GM19025 (cell line): Measurements from ENCODE around the gene C10orf90.

ENCODE experiments used
- ATAC-seq: cut with Tn5 transposase; IDR thresholded peaks from one replicate; pipeline ENCODE4 v1.9.1; 2021; ENCODE audit warnings: mild to moderate bottlenecking, low read depth, moderate library complexity; ENCODE audit not compliant: unreplicated experiment

Gene C10orf90, protein sequence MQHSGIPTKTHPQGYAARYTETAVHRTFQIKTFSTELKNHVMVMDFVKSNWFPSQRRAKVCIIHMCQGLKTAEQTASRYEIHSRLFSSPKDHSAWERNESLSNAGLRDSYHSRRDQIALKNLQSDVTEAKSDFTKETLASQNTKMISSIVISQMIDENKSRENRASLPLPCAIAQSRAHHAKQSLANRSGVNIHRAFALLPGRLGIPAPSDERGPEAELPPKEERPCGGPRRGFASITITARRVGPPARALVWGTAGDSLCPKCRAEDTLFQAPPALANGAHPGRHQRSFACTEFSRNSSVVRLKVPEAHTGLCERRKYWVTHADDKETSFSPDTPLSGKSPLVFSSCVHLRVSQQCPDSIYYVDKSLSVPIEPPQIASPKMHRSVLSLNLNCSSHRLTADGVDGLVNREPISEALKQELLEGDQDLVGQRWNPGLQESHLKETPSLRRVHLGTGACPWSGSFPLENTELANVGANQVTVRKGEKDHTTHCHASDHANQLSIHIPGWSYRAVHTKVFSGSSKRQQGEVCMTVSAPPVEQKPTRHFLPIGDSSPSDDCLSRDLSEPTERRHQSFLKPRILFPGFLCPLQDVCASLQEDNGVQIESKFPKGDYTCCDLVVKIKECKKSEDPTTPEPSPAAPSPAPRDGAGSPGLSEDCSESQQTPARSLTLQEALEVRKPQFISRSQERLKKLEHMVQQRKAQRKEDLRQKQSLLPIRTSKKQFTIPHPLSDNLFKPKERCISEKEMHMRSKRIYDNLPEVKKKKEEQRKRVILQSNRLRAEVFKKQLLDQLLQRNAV

GRCh38 chr10:126670056-126670894, at the start of gene C10orf90:
C10orf90 (minus strand) TSS chr10:126670693; CDS start chr10:126670480, 213 bp downstream.
- ATAC-seq, result no peak

DNA sequence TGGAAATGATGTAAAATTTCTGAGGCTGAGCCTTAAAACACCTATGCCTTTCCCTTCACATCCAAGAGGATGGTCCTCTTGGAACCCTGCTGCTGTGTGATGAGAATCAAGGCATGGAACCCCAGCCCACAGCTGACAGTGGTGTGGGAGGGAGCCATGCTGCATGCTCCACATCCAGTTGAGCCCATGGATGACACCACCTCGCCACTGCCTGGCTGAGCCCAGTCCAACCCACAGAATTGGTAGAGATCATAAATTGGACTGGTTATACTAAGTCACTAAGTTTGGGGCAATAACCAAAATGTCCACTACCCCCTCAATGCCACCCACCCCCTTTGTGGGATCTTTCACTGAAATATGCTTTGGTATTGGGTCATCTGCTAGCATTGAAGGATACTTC, 45.9 kb upstream of the C10orf90 start:
- ATAC-seq, result no peak

GRCh38 chr10:126713594-126713993, 43.1 kb upstream of the C10orf90 start:
- no peak for ATAC-seq

GRCh38 chr10:126712681-126713080, 42.2 kb upstream of the C10orf90 start:
- no peak for ATAC-seq

- ATAC-seq, result no peak
These were observed 35.6 kb upstream of the C10orf90 start for GRCh38 chr10:126705951-126706565.

DNA sequence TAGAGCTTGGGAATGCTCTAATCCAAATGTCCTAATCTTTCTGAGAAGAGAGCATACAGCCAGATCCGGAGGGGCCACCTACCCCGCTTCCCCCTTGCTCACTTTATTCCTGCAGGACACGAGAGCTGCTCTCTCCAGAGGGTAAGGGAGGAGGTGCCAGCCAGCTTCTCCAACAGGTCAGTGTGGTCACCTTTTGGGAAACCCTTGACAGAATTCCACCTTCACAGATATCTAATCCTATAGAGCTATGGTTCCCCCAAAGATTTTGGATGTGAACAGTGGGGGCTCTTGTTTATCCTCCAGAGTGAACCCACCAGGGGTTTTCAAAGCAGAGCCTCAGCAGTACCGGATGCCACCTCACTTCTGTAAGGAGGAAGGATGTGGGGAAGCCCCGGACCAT, 34.6 kb upstream of the C10orf90 start:
- ATAC-seq, result no peak

DNA sequence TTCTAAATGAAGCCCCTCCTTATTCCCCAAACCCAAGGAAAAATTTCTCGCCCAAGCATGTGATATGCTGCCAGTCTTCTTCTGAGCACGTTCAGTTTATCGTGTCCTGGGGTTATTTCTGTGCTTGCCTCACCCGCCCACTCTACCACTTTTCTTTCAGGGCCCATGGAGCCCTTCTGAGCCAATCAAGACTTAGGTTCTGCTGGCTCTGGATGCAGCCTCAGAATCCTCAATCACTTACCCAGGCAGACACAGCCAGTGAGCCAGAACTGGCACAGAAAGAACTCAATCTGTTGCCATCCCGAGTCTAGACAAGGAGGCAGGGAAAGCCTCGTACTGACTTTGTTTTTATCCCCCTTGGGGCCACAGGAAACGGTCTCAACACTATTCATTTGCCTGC, 34.2 kb upstream of the C10orf90 start:
- ATAC-seq, result no peak

DNA sequence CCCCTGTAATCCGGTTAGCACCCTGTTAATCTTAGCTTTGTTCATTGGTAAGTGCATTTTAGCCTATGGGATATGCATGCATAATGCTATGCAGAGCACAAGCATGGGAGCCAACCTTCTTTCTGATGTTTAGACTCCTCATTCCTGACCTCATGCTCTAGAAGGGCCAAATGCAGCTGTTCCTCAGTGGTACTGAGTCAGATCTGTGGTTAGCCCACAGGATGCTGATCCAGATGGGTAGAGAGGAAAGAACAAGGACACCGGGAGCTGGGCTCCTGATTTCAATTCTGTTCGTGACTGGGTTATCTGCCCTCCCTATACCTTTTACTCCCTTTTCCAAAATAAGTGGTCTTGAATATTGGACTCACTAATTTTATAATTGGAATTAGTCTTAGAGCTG, 31.7 kb upstream of the C10orf90 start:
- ATAC-seq, result no peak

DNA sequence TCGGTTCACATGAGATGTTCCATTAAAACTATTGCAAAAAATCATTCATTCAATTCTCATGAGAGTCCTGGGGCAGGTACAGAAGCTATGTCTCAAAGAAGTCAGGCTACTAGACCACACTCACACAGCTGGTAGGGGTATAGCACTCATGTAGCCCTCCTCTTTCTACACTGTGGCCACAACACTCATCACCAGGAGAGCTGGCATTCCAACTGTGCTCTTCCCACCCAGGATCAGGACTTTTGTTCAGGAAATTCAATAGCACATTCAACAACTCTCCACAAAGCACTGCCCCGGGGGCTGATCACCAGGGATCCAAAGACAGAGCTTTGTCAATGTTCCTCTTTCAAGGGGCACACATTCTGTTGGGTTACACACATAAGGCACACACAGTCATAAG, 31.0 kb upstream of the C10orf90 start:
- no peak for ATAC-seq

GRCh38 chr10:126696684-126697083, 26.2 kb upstream of the C10orf90 start:
- ATAC-seq, result no peak

- ATAC-seq, result no peak
These were observed 21.0 kb upstream of the C10orf90 start for GRCh38 chr10:126691456-126691855.

DNA sequence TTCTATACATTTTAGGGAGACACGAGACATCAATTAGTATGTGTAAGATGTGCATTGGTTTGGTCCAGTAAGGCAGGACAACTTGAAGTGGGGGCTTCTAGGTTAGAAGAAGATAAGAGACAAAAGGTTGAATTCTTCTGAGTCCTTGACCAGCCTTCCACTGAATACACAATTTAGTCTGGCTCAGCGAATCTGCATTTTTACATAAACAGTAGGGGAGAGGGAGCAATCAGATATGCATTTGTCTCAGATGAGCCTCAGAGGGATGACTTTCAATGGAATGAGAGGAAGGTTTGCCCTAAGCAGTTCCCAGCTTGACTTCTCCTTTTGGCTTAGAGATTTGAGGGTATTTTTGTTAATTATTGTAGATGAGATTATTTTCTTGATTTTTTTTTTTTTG, 20.0 kb upstream of the C10orf90 start:
- no peak for ATAC-seq

- no peak for ATAC-seq
These were observed 19.0 kb upstream of the C10orf90 start for GRCh38 chr10:126689461-126689994.

- no peak for ATAC-seq
These were observed 16.7 kb upstream of the C10orf90 start for GRCh38 chr10:126687121-126687606.

- no peak for ATAC-seq
These were observed 16.2 kb upstream of the C10orf90 start for GRCh38 chr10:126686719-126687118.

- ATAC-seq, result no peak
These were observed 15.8 kb upstream of the C10orf90 start for GRCh38 chr10:126686268-126686667.

GRCh38 chr10:126685756-126686155, 15.3 kb upstream of the C10orf90 start:
- no peak for ATAC-seq

GRCh38 chr10:126684171-126684745, 13.8 kb upstream of the C10orf90 start:
- no peak for ATAC-seq

- ATAC-seq, result no peak
These were observed 13.0 kb upstream of the C10orf90 start for GRCh38 chr10:126683466-126683865.
